GM23338 (cell line): ENCODE results near the gene GRIP2. TPM values are rescaled to one million over a fixed set of nuclear protein-coding genes. Genes with fewer than 3 reads are reported as not detected.

Experiments used
- ATAC-seq: fragments of 200-7000 bp; cut with Tn5 transposase; 3 replicates; pipeline ENCODE4 v1.9.1; 2020
- DNase-seq: peaks from one replicate; pipeline ENCODE4 v3.0.0-alpha.2; 2015; ENCODE audit warnings: low spot score
- H2AFZ ChIP-seq: fragments of 200-600 bp; sonication (generic); 2 replicates; pipeline ENCODE4 v1.8.0; 2016; ENCODE audit warnings: antibody characterized with exemption, mild to moderate bottlenecking, moderate library complexity
- H3F3A ChIP-seq: fragments of 200-600 bp; sonication (generic); replicated peaks from 2 replicates; pipeline ENCODE4 v1.8.0; 2017; ENCODE audit warnings: antibody characterized with exemption, mixed run types, low read depth
- H3K27ac ChIP-seq: fragments of 200-600 bp; sonication (generic); 2 replicates; pipeline ENCODE4 v1.6.1; 2016; ENCODE audit warnings: low read depth
- H3K27me3 ChIP-seq: fragments of 200-600 bp; sonication (generic); 2 replicates; pipeline ENCODE4 v1.8.0; 2016; ENCODE audit warnings: mild to moderate bottlenecking, mixed run types, moderate library complexity; ENCODE audit not compliant: insufficient read depth
- H3K36me3 ChIP-seq: fragments of 200-600 bp; sonication (generic); 2 replicates; pipeline ENCODE4 v1.8.0; 2016; ENCODE audit warnings: mild to moderate bottlenecking; ENCODE audit not compliant: insufficient read depth
- H3K4me1 ChIP-seq: fragments of 200-600 bp; sonication (generic); 2 replicates; pipeline ENCODE4 v1.8.0; 2016; ENCODE audit warnings: mild to moderate bottlenecking, moderate library complexity; ENCODE audit not compliant: insufficient read depth
- H3K4me2 ChIP-seq: fragments of 200-600 bp; sonication (generic); 2 replicates; pipeline ENCODE4 v1.7.1; 2017; ENCODE audit warnings: mixed run types
- H3K4me3 ChIP-seq: fragments of 200-600 bp; sonication (generic); 2 replicates; pipeline ENCODE4 v1.6.1; 2016; ENCODE audit warnings: mixed run types
- H3K79me2 ChIP-seq: fragments of 200-600 bp; sonication (generic); replicated peaks from 2 replicates; pipeline ENCODE4 v1.8.0; 2017; ENCODE audit warnings: mild to moderate bottlenecking; ENCODE audit not compliant: insufficient read depth
- H3K9me2 ChIP-seq: fragments of 200-600 bp; sonication (generic); 2 replicates; pipeline ENCODE4 v1.8.0; 2017; ENCODE audit not compliant: insufficient read depth
- H4K20me1 ChIP-seq: fragments of 200-600 bp; sonication (generic); replicated peaks from 2 replicates; pipeline ENCODE4 v1.8.0; 2017; ENCODE audit warnings: mild to moderate bottlenecking; ENCODE audit not compliant: insufficient read depth
- H3K27ac Mint-ChIP-seq: 2 replicates; pipeline ENCODE4 v1.8.0; 2020; ENCODE audit warnings: inconsistent platforms, mild to moderate bottlenecking, moderate library complexity, mixed read lengths
- H3K27me3 Mint-ChIP-seq: 3 replicates; pipeline ENCODE4 v1.8.0; 2022; ENCODE audit warnings: low read depth, mild to moderate bottlenecking, moderate library complexity, mixed read lengths, inconsistent platforms; ENCODE audit not compliant: insufficient read depth, poor library complexity
- H3K36me3 Mint-ChIP-seq: 3 replicates; pipeline ENCODE4 v1.8.0; 2021; ENCODE audit warnings: low read depth, mild to moderate bottlenecking, inconsistent platforms, moderate library complexity, mixed read lengths
- H3K4me1 Mint-ChIP-seq: 3 replicates; pipeline ENCODE4 v1.8.0; 2020; ENCODE audit warnings: mild to moderate bottlenecking, inconsistent platforms, mixed read lengths
- H3K4me3 Mint-ChIP-seq: 3 replicates; pipeline ENCODE4 v1.8.0; 2021; ENCODE audit warnings: moderate library complexity, mild to moderate bottlenecking, inconsistent platforms, mixed read lengths
- H3K9me3 Mint-ChIP-seq: 3 replicates; pipeline ENCODE4 v1.8.0; 2020; ENCODE audit warnings: moderate library complexity, mild to moderate bottlenecking, inconsistent platforms, mixed read lengths
- CREB1 ChIP-seq: fragments of 250-450 bp; sonication (Bioruptor Pico); IDR thresholded peaks from 2 replicates; pipeline ENCODE4 v1.5.0; 2020; ENCODE audit warnings: low read depth, mild to moderate bottlenecking, moderate library complexity
- CTCF ChIP-seq, 2 experiments: fragments of 200-600 bp in 1 of 2; sonication (generic) in 1 of 2; conservative IDR thresholded peaks; 2 replicates each; pipeline versions ENCODE4 v1.5.1 to v1.6.1; 2016 to 2017; ENCODE audit warnings: antibody characterized with exemption in 2 of 2, low read depth in 2 of 2, mild to moderate bottlenecking in 2 of 2, moderate library complexity in 1 of 2
- ETS1 ChIP-seq: IDR thresholded peaks from 2 replicates; pipeline ENCODE4 v1.6.1; 2016; ENCODE audit warnings: antibody characterized with exemption
- EZH2 ChIP-seq: fragments of 200-600 bp; sonication (generic); IDR thresholded peaks from one replicate; pipeline ENCODE4 v1.8.0; 2017; ENCODE audit warnings: antibody characterized with exemption, mild to moderate bottlenecking, low read depth; ENCODE audit not compliant: unreplicated experiment
- EZH2phosphoT487 ChIP-seq: fragments of 200-600 bp; sonication (generic); IDR thresholded peaks from one replicate; pipeline ENCODE4 v1.8.1; 2018; ENCODE audit warnings: antibody characterized with exemption; ENCODE audit not compliant: unreplicated experiment
- JUNB ChIP-seq: IDR thresholded peaks from one replicate; pipeline ENCODE4 v1.6.1; 2016; ENCODE audit warnings: antibody characterized with exemption; ENCODE audit not compliant: unreplicated experiment
- NANOG ChIP-seq: IDR thresholded peaks from 2 replicates; pipeline ENCODE4 v1.6.1; 2016; ENCODE audit warnings: antibody characterized with exemption, borderline replicate concordance
- POLR2AphosphoS5 ChIP-seq: IDR thresholded peaks from 2 replicates; pipeline ENCODE4 v1.6.1; 2016; ENCODE audit warnings: antibody characterized with exemption, low read depth
- REST ChIP-seq: IDR thresholded peaks from one replicate; pipeline ENCODE4 v1.6.1; 2018; ENCODE audit warnings: antibody characterized with exemption; ENCODE audit not compliant: unreplicated experiment
- STAT1 ChIP-seq: IDR thresholded peaks from one replicate; pipeline ENCODE4 v1.6.1; 2016; ENCODE audit warnings: antibody characterized with exemption; ENCODE audit not compliant: unreplicated experiment
- ZNF114 ChIP-seq: fragments of 250-450 bp; sonication (Bioruptor Pico); IDR thresholded peaks from 2 replicates; pipeline ENCODE4 v1.5.0; 2020; ENCODE audit warnings: mild to moderate bottlenecking, moderate library complexity
- ZNF331 ChIP-seq: fragments of 250-450 bp; sonication (Bioruptor Pico); IDR thresholded peaks from 2 replicates; pipeline ENCODE4 v1.5.0; 2020; ENCODE audit warnings: low read depth, mild to moderate bottlenecking, moderate library complexity
- ZNF462 ChIP-seq: fragments of 250-450 bp; sonication (Bioruptor Pico); IDR thresholded peaks from 2 replicates; pipeline ENCODE4 v1.5.0; 2020; ENCODE audit warnings: mild to moderate bottlenecking, moderate library complexity
- polyA plus RNA-seq: library from polyadenylated mRNA; unstranded; fragments of >200 nt; fragmentation: Nextera tagmentation; extraction: Ambion mirVana; gene quantifications from 2 replicates; pipeline ENCODE4 v1.2.1, GENCODE V29; 2016
- total RNA-seq: library from RNA; depleted of rRNA; stranded (reverse); fragments of >200 nt; shearing (Covaris generic); gene quantifications from 2 replicates; pipeline ENCODE4 v1.2.3, GENCODE V29; 2014

Gene GRIP2
- total and polyA plus RNA-seq, 2 experiments from 2014 or later: 3.6 to 5.8 TPM

GRCh38 chr3:14562121-14562890 is 22.2 kb upstream of the GRIP2 start:
- no peak for TF ChIP-seq CREB1 (CRISPR knock-in tag)
- no peak for TF ChIP-seq ZNF462
- TF ChIP-seq ZNF114 (CRISPR knock-in tag): no peak
- TF ChIP-seq EZH2: no peak
- no peak for TF ChIP-seq CTCF (conservative IDR thresholded peaks at IDR 0.05; ENCODE audit: low read depth in 2 of 2)
- TF ChIP-seq NANOG: no peak
- TF ChIP-seq REST: no peak
- TF ChIP-seq JUNB: no peak
- TF ChIP-seq ZNF331 (CRISPR knock-in tag): no peak
- no peak for TF ChIP-seq ETS1
- no peak for TF ChIP-seq POLR2AphosphoS5
- TF ChIP-seq STAT1: no peak
- no peak for TF ChIP-seq EZH2phosphoT487
- Histone ChIP-seq H3K79me2 (no peaks in the 10 kb centered on the region), H3K9me2 (no peaks in the 10 kb centered on the region), H4K20me1 (no peaks in the 10 kb centered on the region), H3F3A (no peaks in the 10 kb centered on the region), H3K27me3 (no peaks in the 10 kb centered on the region), H3K27ac (no peak overlapping the region), H3K4me2 (no peak overlapping the region), H3K4me1 (peaks cover 18% of the 10 kb centered on the region), H2AFZ (no peak overlapping the region), H3K4me3 (no peak overlapping the region), H3K36me3 (no peaks in the 10 kb centered on the region)
- no peak for DNase-seq
- Mint-ChIP-seq H3K4me3 (no peak overlapping the region), H3K4me1 (peaks cover 36% of the 10 kb centered on the region), H3K27ac (peak overlapping the region; percentile 26; the same call in 1 of the 2 replicates), H3K27me3 (peaks cover 21% of the 10 kb centered on the region), H3K36me3 (no peaks in the 10 kb centered on the region; the same call in 2 of the 3 replicates), H3K9me3 (no peaks in the 10 kb centered on the region)
- ATAC-seq: no peak
